Measurements from ENCODE around the gene PKD1L1. TPM values are rescaled to one million over a fixed set of nuclear protein-coding genes. Genes with fewer than 3 reads are reported as not detected.

PKD1L1 gene
- total RNA-seq, 4 donors from 2014 or later = 0.07 to 1.7 (median 0.98) TPM

DNA sequence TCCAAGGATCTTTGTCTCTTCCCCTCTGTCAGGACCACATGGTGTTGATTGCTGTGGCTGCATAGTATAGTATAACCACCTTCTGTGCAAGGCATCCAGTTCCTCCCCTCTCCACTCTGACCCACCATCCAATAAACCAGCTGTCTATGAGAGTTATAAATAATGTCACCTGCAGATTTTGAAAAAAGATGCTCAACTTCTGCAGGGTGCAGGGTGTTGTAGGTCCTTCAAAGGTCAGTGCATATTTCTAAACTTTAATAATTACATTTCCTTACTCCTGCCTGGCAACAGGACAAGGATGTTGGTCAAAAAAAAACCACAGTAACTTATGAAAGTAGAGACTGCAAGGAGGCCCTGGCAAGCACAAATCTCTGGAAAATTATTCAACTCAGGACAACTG is 166.2 kb downstream of the PKD1L1 start:
- no peak overlapping the region for H3K27ac ChIP-seq
- peaks cover 0 to 12% of the 10 kb centered on the region in 2 donors for H3K4me1 ChIP-seq

DNA sequence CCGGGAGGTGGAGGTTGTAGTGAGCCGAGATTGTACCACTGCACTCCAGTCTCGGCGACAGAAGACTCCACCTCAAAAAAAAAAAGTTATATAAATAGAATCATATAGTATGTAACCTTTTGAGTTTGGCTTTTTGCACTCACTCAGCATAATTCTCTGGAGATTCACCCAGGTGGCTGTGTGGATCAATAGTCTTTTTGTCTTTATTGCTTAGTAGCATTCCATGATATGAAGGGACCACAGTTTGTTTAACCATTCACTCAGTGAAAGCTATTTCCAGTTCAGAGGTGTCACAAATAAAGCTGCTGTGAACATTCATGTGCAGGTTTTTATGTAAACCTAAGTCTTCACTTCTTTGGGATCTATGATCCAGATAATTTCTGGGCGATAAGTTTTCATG is 167.7 kb downstream of the PKD1L1 start:
- no peak for ATAC-seq
- Histone ChIP-seq H3K4me1 (peaks cover 0 to 12% of the 10 kb centered on the region in 2 donors), H3K36me3 (no peaks in the 10 kb centered on the region), H3K27me3 (no peaks in the 10 kb centered on the region), H3K27ac (no peak overlapping the region), H3K9me3 (no peaks in the 10 kb centered on the region), H3K4me3 (no peak overlapping the region)
- intact Hi-C loops (cut with DNase I; ENCODE audit: low total_unique reads) = no loop called here
- no peak for DNase-seq
- TF ChIP-seq POLR2A (IDR thresholded peaks at IDR 0.05) = no peak
- in situ Hi-C loops (cut with MboI; ENCODE audit: low sequenced_read_pairs in 4 of 4) = no loop called here

More for the DNA sequence above, 166.2 kb downstream of the PKD1L1 start:
- no peak for DNase-seq
- no peak for ATAC-seq
- in situ Hi-C loops (cut with MboI; ENCODE audit: low sequenced_read_pairs in 4 of 4) (no loop called here), intact Hi-C loops (cut with DNase I; ENCODE audit: low total_unique reads) (no loop called here)
- Histone ChIP-seq H3K4me3 (no peak overlapping the region), H3K36me3 (no peaks in the 10 kb centered on the region), H3K9me3 (no peaks in the 10 kb centered on the region), H3K27me3 (no peaks in the 10 kb centered on the region)
- TF ChIP-seq POLR2A (IDR thresholded peaks at IDR 0.05) (no peak), CTCF (IDR thresholded peaks at IDR 0.05 in 4 of 5, conservative IDR thresholded peaks at IDR 0.05 in 1 of 5) (no peak)

- Histone ChIP-seq H3K36me3 (no peaks in the 10 kb centered on the region), H3K4me1 (peaks cover 0 to 10% of the 10 kb centered on the region in 2 donors), H3K27me3 (no peaks in the 10 kb centered on the region), H3K9me3 (no peaks in the 10 kb centered on the region), H3K27ac (no peak overlapping the region), H3K4me3 (no peak overlapping the region)
- TF ChIP-seq POLR2A (IDR thresholded peaks at IDR 0.05) (no peak), CTCF (IDR thresholded peaks at IDR 0.05 in 4 of 5, conservative IDR thresholded peaks at IDR 0.05 in 1 of 5) (no peak)
- ATAC-seq (no peak), DNase-seq (no peak)
- intact Hi-C loops (cut with DNase I; ENCODE audit: low total_unique reads) (no loop called here), in situ Hi-C loops (cut with MboI; ENCODE audit: low sequenced_read_pairs in 4 of 4) (no loop called here)
Measured at GRCh38 chr7:47779341-47779771, 168.9 kb downstream of the PKD1L1 start.

DNA sequence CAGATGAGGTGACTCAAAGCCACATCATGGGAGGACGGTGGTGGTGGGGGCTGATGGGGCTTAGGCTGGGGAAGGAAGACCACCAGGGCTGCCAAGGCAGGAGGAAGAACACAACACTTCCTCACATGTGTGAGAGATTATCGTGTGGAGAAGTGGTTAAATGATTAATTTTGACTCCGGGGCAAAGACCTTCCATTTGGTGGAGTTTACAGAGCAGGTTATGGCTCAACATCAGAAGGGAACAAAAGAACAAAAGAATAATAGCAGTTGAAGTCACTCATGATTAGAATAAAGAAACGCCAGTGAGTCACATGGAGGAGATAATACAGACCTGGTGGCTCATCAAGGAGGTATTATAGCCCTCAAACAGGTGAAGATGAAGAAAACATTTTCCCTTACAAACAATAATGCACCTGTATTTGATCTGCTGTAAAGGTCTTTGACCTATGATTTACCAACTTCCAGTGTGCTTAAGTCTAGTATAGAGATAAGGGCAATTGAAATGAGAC is 170.1 kb downstream of the PKD1L1 start:
- no peak overlapping the region for H3K27ac ChIP-seq
- intact Hi-C loops (cut with DNase I; ENCODE audit: low total_unique reads) (no loop called here), in situ Hi-C loops (cut with MboI; ENCODE audit: low sequenced_read_pairs in 4 of 4) (no loop called here)
- no peaks in the 10 kb centered on the region for H3K9me3 ChIP-seq
- H3K4me1 ChIP-seq = no peaks in the 10 kb centered on the region
- ATAC-seq = no peak
- no peaks in the 10 kb centered on the region for H3K36me3 ChIP-seq
- no peak for DNase-seq
- no peak overlapping the region for H3K4me3 ChIP-seq
- H3K27me3 ChIP-seq = no peaks in the 10 kb centered on the region
- no peak for TF ChIP-seq CTCF (IDR thresholded peaks at IDR 0.05 in 4 of 5, conservative IDR thresholded peaks at IDR 0.05 in 1 of 5)
- no peak for TF ChIP-seq POLR2A (IDR thresholded peaks at IDR 0.05)

- DNase-seq = no peak
- no peak overlapping the region for H3K4me3 ChIP-seq
- intact Hi-C loops (cut with DNase I; ENCODE audit: low total_unique reads) = no loop called here
- no peaks in the 10 kb centered on the region for H3K9me3 ChIP-seq
- no peaks in the 10 kb centered on the region for H3K36me3 ChIP-seq
- in situ Hi-C loops (cut with MboI; ENCODE audit: low sequenced_read_pairs in 4 of 4) = no loop called here
- no peak for ATAC-seq
- H3K27ac ChIP-seq = no peak overlapping the region
- no peaks in the 10 kb centered on the region for H3K4me1 ChIP-seq
- TF ChIP-seq POLR2A (IDR thresholded peaks at IDR 0.05) = no peak
- TF ChIP-seq CTCF (IDR thresholded peaks at IDR 0.05 in 4 of 5, conservative IDR thresholded peaks at IDR 0.05 in 1 of 5) = no peak
- no peaks in the 10 kb centered on the region for H3K27me3 ChIP-seq
Measured at GRCh38 chr7:47777531-47778152, 170.6 kb downstream of the PKD1L1 start.
